Stomach (tissue), 9 donors: ENCODE results near the gene TCN2. TPM values are rescaled to one million over a fixed set of nuclear protein-coding genes. Genes with fewer than 3 reads are reported as not detected.

ENCODE experiments used
- DNase-seq, 2 donors: peaks; one replicate each; pipeline versions ENCODE4 v3.0.0 to v3.0.0-alpha.2; 2013 to 2019
- H3K27ac ChIP-seq, 5 donors: fragments of 200-600 bp in 4 of 5; sonication (generic) in 4 of 5; one replicate each; pipeline ENCODE4 v1.5.1; 2013 to 2019; ENCODE audit warnings: mild to moderate bottlenecking in 1 of 5, moderate library complexity in 1 of 5
- H3K27me3 ChIP-seq, 3 donors: fragments of 200-600 bp; sonication (generic); one replicate each; pipeline ENCODE4 v1.5.1; 2017 to 2019; ENCODE audit warnings: mixed run types in 1 of 3
- H3K36me3 ChIP-seq, 4 donors: fragments of 200-600 bp; sonication (generic); 1 replicate in 3 of 4; 2 replicates in 1 of 4; pipeline ENCODE4 v1.5.1; 2016 to 2019
- H3K4me1 ChIP-seq, 4 donors: fragments of 200-600 bp; sonication (generic); one replicate each; pipeline ENCODE4 v1.5.1; 2016 to 2019
- H3K4me3 ChIP-seq, 4 donors: fragments of 200-600 bp; sonication (generic) in 3 of 4; one replicate each; pipeline ENCODE4 v1.5.1; 2016 to 2019; ENCODE audit warnings: mild to moderate bottlenecking in 1 of 4
- H3K9me3 ChIP-seq, 4 donors: fragments of 200-600 bp; sonication (generic); one replicate each; pipeline ENCODE4 v1.5.1; 2016 to 2019
- EP300 ChIP-seq: sonication (generic); formaldehyde crosslinking; IDR thresholded peaks from one replicate; pipeline ENCODE4 v1.6.1; 2017; ENCODE audit warnings: antibody characterized with exemption
- POLR2A ChIP-seq, 4 donors: fragments of 450-650 bp; IDR thresholded peaks; one replicate each; pipeline ENCODE4 v1.6.1; 2016; ENCODE audit warnings: antibody characterized with exemption in 4 of 4, control low read depth in 2 of 4, mild to moderate bottlenecking in 1 of 4, moderate library complexity in 1 of 4
- POLR2AphosphoS5 ChIP-seq, 3 donors: sonication (generic); formaldehyde crosslinking; IDR thresholded peaks; one replicate each; pipeline ENCODE4 v1.6.1; 2016; ENCODE audit warnings: antibody characterized with exemption in 3 of 3
- WGBS, 5 donors: extraction: QIAGEN DNeasy Blood & Tissue Kit in 3 of 5; methylation state at CpG; one replicate each; pipeline versions ENCODE4 v1.1.5 to v1.1.7; 2013 to 2018; 5-methylcytosine and 5-hydroxymethylcytosine counted together
- intact Hi-C: fragments of 100-400 bp; cut with DNase I; formaldehyde crosslinking; loops from one replicate; pipeline ENCODE4 v1.15.1; 2023; ENCODE audit warnings: low total_unique reads
- polyA plus RNA-seq, 3 donors: library from polyadenylated mRNA; stranded (reverse); fragments of 200-250 nt; gene quantifications; one replicate each; pipeline ENCODE4 v1.2.3, GENCODE V29; 2013
- total RNA-seq, 5 donors: library from RNA; depleted of rRNA; stranded (reverse); fragments of >200 nt; gene quantifications; one replicate each; pipeline versions ENCODE4 v1.1.0 to v1.2.3, GENCODE V29; 2014 to 2016
- TF ChIP-seq, protein P1 (sequence below), 7 experiments: fragments of 450-650 bp in 4 of 7; fragments of 200-600 bp in 3 of 7; sonication (generic) in 3 of 7; IDR thresholded peaks; one replicate each; pipeline ENCODE4 v1.5.1; 2016 to 2019; ENCODE audit warnings: antibody characterized with exemption in 7 of 7, control low read depth in 2 of 7, mild to moderate bottlenecking in 1 of 7
- donor health status: healthy with polysubstance abuse.
- donor health status: Bipolar disorder and iron deficiency.
- donor health status: healthy.

The TCN2 gene
- total and polyA plus RNA-seq, 8 donors = 1.4 to 16.3 (median 4.2) TPM

GRCh38 chr22:30596199-30596598, 10.8 kb upstream of the TCN2 start:
- Histone ChIP-seq H3K4me3 (no peak overlapping the region), H3K4me1 (peaks cover 20 to 35% (median 29%) of the 10 kb centered on the region in 4 donors), H3K36me3 (no peaks in the 10 kb centered on the region), H3K27me3 (no peaks in the 10 kb centered on the region), H3K27ac (peak overlapping the region in 4 of 5 donors; percentile 13 to 66 (median 54)), H3K9me3 (no peaks in the 10 kb centered on the region)
- intact Hi-C loops = no loop called here
- no peak for DNase-seq
- TF ChIP-seq POLR2AphosphoS5 (IDR thresholded peaks at IDR 0.05) (no peak), EP300 (no peak), POLR2A (IDR thresholded peaks at IDR 0.05) (no peak)
- TF ChIP-seq, protein P1, sequence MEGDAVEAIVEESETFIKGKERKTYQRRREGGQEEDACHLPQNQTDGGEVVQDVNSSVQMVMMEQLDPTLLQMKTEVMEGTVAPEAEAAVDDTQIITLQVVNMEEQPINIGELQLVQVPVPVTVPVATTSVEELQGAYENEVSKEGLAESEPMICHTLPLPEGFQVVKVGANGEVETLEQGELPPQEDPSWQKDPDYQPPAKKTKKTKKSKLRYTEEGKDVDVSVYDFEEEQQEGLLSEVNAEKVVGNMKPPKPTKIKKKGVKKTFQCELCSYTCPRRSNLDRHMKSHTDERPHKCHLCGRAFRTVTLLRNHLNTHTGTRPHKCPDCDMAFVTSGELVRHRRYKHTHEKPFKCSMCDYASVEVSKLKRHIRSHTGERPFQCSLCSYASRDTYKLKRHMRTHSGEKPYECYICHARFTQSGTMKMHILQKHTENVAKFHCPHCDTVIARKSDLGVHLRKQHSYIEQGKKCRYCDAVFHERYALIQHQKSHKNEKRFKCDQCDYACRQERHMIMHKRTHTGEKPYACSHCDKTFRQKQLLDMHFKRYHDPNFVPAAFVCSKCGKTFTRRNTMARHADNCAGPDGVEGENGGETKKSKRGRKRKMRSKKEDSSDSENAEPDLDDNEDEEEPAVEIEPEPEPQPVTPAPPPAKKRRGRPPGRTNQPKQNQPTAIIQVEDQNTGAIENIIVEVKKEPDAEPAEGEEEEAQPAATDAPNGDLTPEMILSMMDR (IDR thresholded peaks at IDR 0.05) = no peak
- 13 to 31% (median 26%) methylated on average over 2 of the region's 2 CpGs for WGBS, 5 donors

DNA sequence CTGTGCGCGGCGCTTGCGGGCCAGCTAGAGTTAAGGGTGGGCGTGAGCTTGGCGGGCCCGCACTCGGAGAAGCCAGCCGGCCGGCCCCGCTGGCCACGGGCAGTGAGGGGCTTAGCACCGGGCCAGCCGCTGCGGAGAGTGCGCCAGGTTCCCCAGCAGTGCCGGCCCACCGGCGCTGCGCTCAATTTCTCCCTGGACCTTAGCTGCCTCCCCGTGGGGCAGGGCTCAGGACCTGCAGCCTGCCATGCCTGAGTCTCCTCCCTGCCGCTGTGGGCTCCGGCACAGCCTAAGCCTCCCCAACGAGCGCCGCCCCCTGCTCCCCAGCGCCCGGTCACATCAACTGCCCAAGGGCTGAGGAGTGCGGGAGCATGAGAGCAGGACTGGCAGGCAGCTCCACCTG, 10.1 kb upstream of the TCN2 start:
- Histone ChIP-seq H3K36me3 (no peaks in the 10 kb centered on the region), H3K4me1 (peaks cover 20 to 35% (median 28%) of the 10 kb centered on the region in 4 donors), H3K4me3 (no peak overlapping the region), H3K27ac (peak overlapping the region in 4 of 5 donors; percentile 13 to 65 (median 54)), H3K27me3 (no peaks in the 10 kb centered on the region), H3K9me3 (no peaks in the 10 kb centered on the region)
- TF ChIP-seq, protein P1 (IDR thresholded peaks at IDR 0.05) = no peak
- no peak for TF ChIP-seq EP300
- TF ChIP-seq POLR2AphosphoS5 (IDR thresholded peaks at IDR 0.05) = no peak
- no peak for TF ChIP-seq POLR2A (IDR thresholded peaks at IDR 0.05)
- peak in 1 of 2 donors; percentile 27 for DNase-seq
- WGBS, 5 donors = 48 to 90% (median 81%) methylated on average over 13 to 29 of the region's 29 CpGs; no CpG with 5 or more reads in 1 of the 5 donors
- intact Hi-C loops = no loop called here

DNA sequence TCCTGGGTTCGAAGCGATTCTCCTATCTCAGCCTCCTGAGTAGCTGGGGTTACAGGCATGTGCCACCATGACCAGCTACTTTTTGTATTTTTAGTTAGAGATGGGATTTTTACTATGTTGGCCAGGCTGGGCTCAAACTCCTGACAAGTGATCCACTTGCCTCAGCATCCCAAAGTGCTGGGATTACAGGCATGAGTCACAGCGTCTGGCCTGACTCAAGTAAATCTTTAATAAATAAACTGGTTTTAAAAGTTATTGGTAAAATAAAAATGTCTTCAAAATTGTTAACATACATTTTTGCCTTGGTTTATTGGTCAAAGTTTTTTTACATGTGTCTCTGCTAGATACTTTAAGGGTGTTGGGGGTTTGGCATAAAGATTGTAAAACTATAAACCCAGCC, 8.0 kb upstream of the TCN2 start:
- no peak for DNase-seq
- 81 to 91% (median 89%) methylated on average over 3 of the region's 3 CpGs for WGBS, 5 donors
- Histone ChIP-seq H3K27me3 (no peaks in the 10 kb centered on the region), H3K4me1 (peaks cover 15 to 31% (median 23%) of the 10 kb centered on the region in 4 donors), H3K4me3 (no peak overlapping the region), H3K36me3 (no peaks in the 10 kb centered on the region), H3K27ac (no peak overlapping the region), H3K9me3 (no peaks in the 10 kb centered on the region)
- no peak for TF ChIP-seq POLR2AphosphoS5 (IDR thresholded peaks at IDR 0.05)
- TF ChIP-seq, protein P1 (IDR thresholded peaks at IDR 0.05) = no peak
- TF ChIP-seq POLR2A (IDR thresholded peaks at IDR 0.05) = no peak
- TF ChIP-seq EP300 = no peak
- intact Hi-C loops = no loop called here

DNA sequence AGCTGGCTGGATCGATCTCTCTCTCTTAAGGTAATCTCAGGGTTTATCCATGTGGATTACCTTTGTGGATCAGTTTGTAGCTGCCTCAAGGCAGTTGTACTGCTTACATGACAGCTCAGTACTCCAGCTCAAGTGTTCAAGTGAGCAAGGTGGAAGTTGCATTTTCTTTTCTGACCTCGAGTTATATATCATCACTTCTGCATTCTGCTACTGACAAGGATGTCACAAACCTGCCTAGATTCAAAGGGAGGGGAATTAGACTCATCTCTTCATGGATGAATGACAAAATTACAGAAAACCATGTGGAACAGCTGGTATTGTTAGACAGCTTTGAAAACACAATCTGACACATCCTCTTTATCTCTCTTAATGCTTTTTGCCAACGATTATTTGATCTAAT, 6.1 kb upstream of the TCN2 start:
- TF ChIP-seq, protein P1 (IDR thresholded peaks at IDR 0.05) = no peak
- no peak for TF ChIP-seq POLR2A (IDR thresholded peaks at IDR 0.05)
- no peak for TF ChIP-seq EP300
- TF ChIP-seq POLR2AphosphoS5 (IDR thresholded peaks at IDR 0.05) = no peak
- intact Hi-C loops = no loop called here
- H3K4me1 ChIP-seq = peaks cover 14 to 37% (median 24%) of the 10 kb centered on the region in 4 donors
- H3K27ac ChIP-seq = no peak overlapping the region
- H3K4me3 ChIP-seq = no peak overlapping the region
- H3K27me3 ChIP-seq = no peaks in the 10 kb centered on the region
- no peak for DNase-seq
- no peaks in the 10 kb centered on the region for H3K36me3 ChIP-seq
- H3K9me3 ChIP-seq = no peaks in the 10 kb centered on the region
- WGBS, 5 donors = 47 to 54% (median 53%) methylated on average over 3 of the region's 3 CpGs
